H9 (cell line): ENCODE measurements around the gene SDR42E2. TPM values are rescaled to one million over a fixed set of nuclear protein-coding genes. Genes with fewer than 3 reads are reported as not detected.

Experiments
- DNase-seq: peaks from one replicate; pipeline ENCODE4 v3.0.0-alpha.2; 2017
- H2AFZ ChIP-seq: one replicate; pipeline ENCODE4 v1.6.1; 2013; ENCODE audit warnings: mild to moderate bottlenecking, low read length, control low read depth, moderate library complexity
- H2AK5ac ChIP-seq: 2 replicates; pipeline ENCODE4 v1.6.1; 2013; ENCODE audit warnings: low read length, control low read depth, mixed read lengths; ENCODE audit not compliant: insufficient read length
- H2BK120ac ChIP-seq: one replicate; pipeline ENCODE4 v1.6.1; 2013; ENCODE audit warnings: low read depth, mild to moderate bottlenecking, low read length, control low read depth, inconsistent platforms; ENCODE audit not compliant: poor library complexity, severe bottlenecking
- H2BK12ac ChIP-seq: 2 replicates; pipeline ENCODE4 v1.6.1; 2013; ENCODE audit warnings: low read length, control low read depth, mixed read lengths, low read depth; ENCODE audit not compliant: insufficient read length
- H2BK15ac ChIP-seq: 2 replicates; pipeline ENCODE4 v1.6.1; 2013; ENCODE audit warnings: low read depth, low read length, control low read depth
- H2BK20ac ChIP-seq: one replicate; pipeline ENCODE4 v1.6.1; 2013; ENCODE audit warnings: low read depth, mild to moderate bottlenecking, low read length, control low read depth, inconsistent platforms; ENCODE audit not compliant: poor library complexity, severe bottlenecking
- H2BK5ac ChIP-seq: 2 replicates; pipeline ENCODE4 v1.6.1; 2013; ENCODE audit warnings: low read length, control low read depth, mixed read lengths; ENCODE audit not compliant: insufficient read length
- H3K14ac ChIP-seq: 2 replicates; pipeline ENCODE4 v1.6.1; 2013; ENCODE audit warnings: low read length, control low read depth; ENCODE audit not compliant: insufficient read depth
- H3K18ac ChIP-seq: 2 replicates; pipeline ENCODE4 v1.6.1; 2013; ENCODE audit warnings: low read depth, mild to moderate bottlenecking, mixed read lengths, low read length, control low read depth; ENCODE audit not compliant: insufficient read length
- H3K23ac ChIP-seq: 2 replicates; pipeline ENCODE4 v1.6.1; 2013; ENCODE audit warnings: low read length, control low read depth, mixed read lengths, low read depth; ENCODE audit not compliant: insufficient read length
- H3K23me2 ChIP-seq: 2 replicates; pipeline ENCODE4 v1.6.1; 2013; ENCODE audit warnings: low read depth, mild to moderate bottlenecking, mixed read lengths, low read length, control low read depth; ENCODE audit not compliant: insufficient read length, poor library complexity, severe bottlenecking
- H3K27ac ChIP-seq: 2 replicates; pipeline ENCODE4 v1.5.1; 2013; ENCODE audit warnings: low read length, control low read depth, mixed read lengths, low read depth; ENCODE audit not compliant: insufficient read length
- H3K27me3 ChIP-seq: 2 replicates; pipeline ENCODE4 v1.6.1; 2013; ENCODE audit warnings: low read length, control low read depth, inconsistent platforms; ENCODE audit not compliant: insufficient read depth
- H3K4ac ChIP-seq: 2 replicates; pipeline ENCODE4 v1.6.1; 2013; ENCODE audit warnings: low read depth, mild to moderate bottlenecking, control low read depth, inconsistent platforms, low read length, moderate library complexity
- H3K4me1 ChIP-seq: 2 replicates; pipeline ENCODE4 v1.6.1; 2013; ENCODE audit warnings: low read length, control low read depth, inconsistent platforms; ENCODE audit not compliant: insufficient read depth
- H3K4me2 ChIP-seq: 2 replicates; pipeline ENCODE4 v1.6.1; 2013; ENCODE audit warnings: low read length, control low read depth, mixed read lengths; ENCODE audit not compliant: insufficient read length, insufficient read depth
- H3K56ac ChIP-seq: 2 replicates; pipeline ENCODE4 v1.6.1; 2013; ENCODE audit warnings: low read depth, mild to moderate bottlenecking, mixed read lengths, low read length, control low read depth; ENCODE audit not compliant: insufficient read length
- H3K79me1 ChIP-seq: 2 replicates; pipeline ENCODE4 v1.6.1; 2013; ENCODE audit warnings: low read depth, mild to moderate bottlenecking, moderate library complexity, low read length, control low read depth, inconsistent platforms; ENCODE audit not compliant: insufficient read depth, poor library complexity, severe bottlenecking
- H3K79me2 ChIP-seq: 2 replicates; pipeline ENCODE4 v1.6.1; 2013; ENCODE audit warnings: low read length, control low read depth, inconsistent platforms; ENCODE audit not compliant: insufficient read depth
- H3K9ac ChIP-seq: 2 replicates; pipeline ENCODE4 v1.6.1; 2013; ENCODE audit warnings: low read length, control low read depth, mixed read lengths; ENCODE audit not compliant: insufficient read length; ENCODE audit errors: extremely low read depth
- H3K9me3 ChIP-seq: one replicate; pipeline ENCODE4 v1.6.1; 2013; ENCODE audit warnings: low read depth, low read length, inconsistent platforms; ENCODE audit not compliant: control insufficient read depth
- H3T11ph ChIP-seq: one replicate; pipeline ENCODE4 v1.6.1; 2013; ENCODE audit warnings: mild to moderate bottlenecking, low read length, control low read depth, inconsistent platforms
- H4K20me1 ChIP-seq: one replicate; pipeline ENCODE4 v1.6.1; 2013; ENCODE audit not compliant: control insufficient read depth, insufficient read length, insufficient read depth
- H4K5ac ChIP-seq: 2 replicates; pipeline ENCODE4 v1.6.1; 2013; ENCODE audit warnings: low read depth, mild to moderate bottlenecking, mixed read lengths, low read length, control low read depth; ENCODE audit not compliant: insufficient read length
- H4K8ac ChIP-seq: replicated peaks from 2 replicates; pipeline ENCODE4 v1.6.1; 2013; ENCODE audit warnings: low read length, control low read depth, mixed read lengths, low read depth; ENCODE audit not compliant: insufficient read length
- H4K91ac ChIP-seq: 2 replicates; pipeline ENCODE4 v1.6.1; 2013; ENCODE audit warnings: low read depth, mild to moderate bottlenecking, moderate library complexity, mixed read lengths, low read length, control low read depth; ENCODE audit not compliant: insufficient read length
- H3K27ac Mint-ChIP-seq, 3 experiments: 2 replicates in 2 of 3; 3 replicates in 1 of 3; pipeline ENCODE4 v1.8.0; 2020 to 2021; ENCODE audit warnings: mixed read lengths in 3 of 3, mild to moderate bottlenecking in 1 of 3, moderate library complexity in 1 of 3
- H3K27me3 Mint-ChIP-seq: 2 replicates; pipeline ENCODE4 v1.8.0; 2021; ENCODE audit warnings: low read depth, mild to moderate bottlenecking, moderate library complexity, mixed read lengths
- H3K36me3 Mint-ChIP-seq, 3 experiments: 2 replicates in 2 of 3; 3 replicates in 1 of 3; pipeline ENCODE4 v1.8.0; 2020 to 2021; ENCODE audit warnings: low read depth in 3 of 3, mixed read lengths in 3 of 3; ENCODE audit not compliant: insufficient read depth in 1 of 3
- H3K4me1 Mint-ChIP-seq, 2 experiments: 2 replicates each; pipeline ENCODE4 v1.8.0; 2020; ENCODE audit warnings: mixed read lengths in 2 of 2
- H3K4me3 Mint-ChIP-seq, 2 experiments: 2 replicates in 1 of 2; 3 replicates in 1 of 2; pipeline ENCODE4 v1.8.0; 2020 to 2021; ENCODE audit warnings: mild to moderate bottlenecking in 2 of 2, mixed read lengths in 2 of 2, moderate library complexity in 1 of 2
- H3K9me3 Mint-ChIP-seq, 2 experiments: 2 replicates in 1 of 2; 3 replicates in 1 of 2; pipeline ENCODE4 v1.8.0; 2020; ENCODE audit warnings: mild to moderate bottlenecking in 2 of 2, mixed read lengths in 2 of 2, moderate library complexity in 1 of 2
- WGBS: extraction: QIAGEN DNeasy Blood & Tissue Kit; methylation state at CpG from one replicate; pipeline ENCODE4 v1.1.7; 2013; ENCODE audit warnings: missing lambda C conversion rate, low lambda C conversion rate, mixed read lengths; ENCODE audit not compliant: insufficient read length; ENCODE audit errors: extremely low coverage; 5-methylcytosine and 5-hydroxymethylcytosine counted together
- total RNA-seq: library from RNA; stranded (reverse); gene quantifications from 2 replicates; pipeline ENCODE4 v1.2.1, GENCODE V29; 2021
- TF ChIP-seq, protein P1 (sequence below): fragments of 200-600 bp; sonication (generic); conservative IDR thresholded peaks from 3 replicates; pipeline ENCODE4 v1.8.0; 2021; ENCODE audit warnings: antibody characterized with exemption, mild to moderate bottlenecking

Gene SDR42E2
- total RNA-seq, 1 experiment from 2014 or later, result 0.09 TPM

DNA sequence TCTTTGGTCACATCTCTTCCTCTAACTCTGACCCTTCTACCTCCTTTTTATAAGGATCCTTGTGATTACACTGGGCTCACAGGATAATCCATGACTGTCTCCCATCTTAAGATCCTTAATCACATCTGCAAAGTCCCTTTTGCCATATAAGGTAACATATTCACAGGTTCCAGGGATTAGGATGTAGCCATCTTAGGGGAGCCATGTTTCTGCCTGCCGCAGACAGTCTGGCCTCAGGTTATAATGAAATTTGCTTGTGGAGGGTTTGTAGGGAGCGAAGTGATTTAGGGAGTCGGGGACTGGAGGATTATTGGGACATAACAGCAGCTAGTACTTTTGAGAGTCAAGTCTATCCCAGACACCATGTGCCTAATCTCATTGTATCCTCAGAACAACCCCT, 51.5 kb downstream of the SDR42E2 start:
- Mint-ChIP-seq H3K27me3 (no peaks in the 10 kb centered on the region; the same call in 1 of the 2 replicates), H3K4me1 (peaks cover 11 to 13% of the 10 kb centered on the region in 2 experiments), H3K27ac (peak overlapping the region in 1 of 3 experiments; percentile 79; a peak in 1 of 7 replicates), H3K4me3 (no peak overlapping the region), H3K36me3 (peaks cover 10 to 43% (median 27%) of the 10 kb centered on the region in 3 experiments; a peak in 6 of 7 replicates), H3K9me3 (peaks cover 0 to 6% of the 10 kb centered on the region in 2 experiments; a peak in 3 of 5 replicates)
- H3K79me1 ChIP-seq, result no peaks in the 10 kb centered on the region
- H3K4ac ChIP-seq, result no peak overlapping the region
- no peak overlapping the region for H2BK12ac ChIP-seq
- H2BK120ac ChIP-seq, result no peak overlapping the region
- H3K27ac ChIP-seq, result no peak overlapping the region
- H4K5ac ChIP-seq, result no peak overlapping the region
- peaks cover 2% of the 10 kb centered on the region; the same call in 1 of the 2 replicates for H3K79me2 ChIP-seq
- no peaks in the 10 kb centered on the region for H3K23me2 ChIP-seq
- H2BK5ac ChIP-seq, result no peak overlapping the region
- H2AK5ac ChIP-seq, result no peak overlapping the region
- WGBS, result no CpG with 5 or more reads among the region's 3 CpGs
- H3K27me3 ChIP-seq, result no peaks in the 10 kb centered on the region
- H3T11ph ChIP-seq, result no peak overlapping the region
- H2BK15ac ChIP-seq, result no peak overlapping the region
- no peaks in the 10 kb centered on the region for H3K9me3 ChIP-seq
- no peak overlapping the region for H2BK20ac ChIP-seq
- H3K23ac ChIP-seq, result no peak overlapping the region
- TF ChIP-seq, protein P1, sequence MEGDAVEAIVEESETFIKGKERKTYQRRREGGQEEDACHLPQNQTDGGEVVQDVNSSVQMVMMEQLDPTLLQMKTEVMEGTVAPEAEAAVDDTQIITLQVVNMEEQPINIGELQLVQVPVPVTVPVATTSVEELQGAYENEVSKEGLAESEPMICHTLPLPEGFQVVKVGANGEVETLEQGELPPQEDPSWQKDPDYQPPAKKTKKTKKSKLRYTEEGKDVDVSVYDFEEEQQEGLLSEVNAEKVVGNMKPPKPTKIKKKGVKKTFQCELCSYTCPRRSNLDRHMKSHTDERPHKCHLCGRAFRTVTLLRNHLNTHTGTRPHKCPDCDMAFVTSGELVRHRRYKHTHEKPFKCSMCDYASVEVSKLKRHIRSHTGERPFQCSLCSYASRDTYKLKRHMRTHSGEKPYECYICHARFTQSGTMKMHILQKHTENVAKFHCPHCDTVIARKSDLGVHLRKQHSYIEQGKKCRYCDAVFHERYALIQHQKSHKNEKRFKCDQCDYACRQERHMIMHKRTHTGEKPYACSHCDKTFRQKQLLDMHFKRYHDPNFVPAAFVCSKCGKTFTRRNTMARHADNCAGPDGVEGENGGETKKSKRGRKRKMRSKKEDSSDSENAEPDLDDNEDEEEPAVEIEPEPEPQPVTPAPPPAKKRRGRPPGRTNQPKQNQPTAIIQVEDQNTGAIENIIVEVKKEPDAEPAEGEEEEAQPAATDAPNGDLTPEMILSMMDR, result no peak
- H3K9ac ChIP-seq, result no peak overlapping the region
- H3K4me2 ChIP-seq, result no peak overlapping the region
- no peaks in the 10 kb centered on the region; the same call in 1 of the 2 replicates for H3K4me1 ChIP-seq
- no peak overlapping the region for H3K56ac ChIP-seq
- no peak overlapping the region for H4K91ac ChIP-seq
- H3K18ac ChIP-seq, result no peak overlapping the region
- no peak overlapping the region for H2AFZ ChIP-seq
- DNase-seq, result no peak
- no peak overlapping the region for H3K14ac ChIP-seq
- H4K20me1 ChIP-seq, result no peaks in the 10 kb centered on the region
- no peak overlapping the region for H4K8ac ChIP-seq
